ENCODE results near the gene PDE10A.
"Not testable (repeated sequence)": the region's sequence is repeated elsewhere in the genome, so short reads cannot be mapped to it uniquely, and the experiment has no call there.

The PDE10A gene

GRCh38 chr6:165514621-165515020 lies 148.4 kb downstream of the PDE10A start:
- FAIRE-seq (no peak), DNase-seq (ENCODE audit: insufficient read length, low spot score) (no peak)
- TF ChIP-seq POLR2A (IDR thresholded peaks at IDR 0.05; ENCODE audit: low read depth, low read length): no peak

- TF ChIP-seq POLR2A (IDR thresholded peaks at IDR 0.05; ENCODE audit: low read depth, low read length): no peak
- FAIRE-seq: no peak
- DNase-seq (ENCODE audit: insufficient read length, low spot score): no peak
Measured at GRCh38 chr6:165511807-165512206, 151.2 kb downstream of the PDE10A start.

GRCh38 chr6:165508321-165508869 lies 154.6 kb downstream of the PDE10A start:
- FAIRE-seq: no peak
- DNase-seq (ENCODE audit: insufficient read length, low spot score): no peak
- no peak for TF ChIP-seq POLR2A (IDR thresholded peaks at IDR 0.05; ENCODE audit: low read depth, low read length)

- FAIRE-seq: no peak
- TF ChIP-seq POLR2A (IDR thresholded peaks at IDR 0.05; ENCODE audit: low read depth, low read length): no peak
- no peak for DNase-seq (ENCODE audit: insufficient read length, low spot score)
Measured at GRCh38 chr6:165506657-165507056, 156.4 kb downstream of the PDE10A start.

GRCh38 chr6:165500214-165500907 lies 162.7 kb downstream of the PDE10A start:
- FAIRE-seq: not testable (repeated sequence)

GRCh38 chr6:165497472-165497871 lies 165.6 kb downstream of the PDE10A start:
- TF ChIP-seq POLR2A (IDR thresholded peaks at IDR 0.05; ENCODE audit: low read depth, low read length): no peak
- DNase-seq (ENCODE audit: insufficient read length, low spot score) (no peak), FAIRE-seq (no peak)

More at GRCh38 chr6:165500214-165500907, 162.7 kb downstream of the PDE10A start:
- DNase-seq (ENCODE audit: insufficient read length, low spot score): not testable (repeated sequence)

GRCh38 chr6:165488624-165489295 lies 174.3 kb downstream of the PDE10A start:
- no peak for FAIRE-seq
- no peak for DNase-seq (ENCODE audit: insufficient read length, low spot score)
- no peak for TF ChIP-seq POLR2A (IDR thresholded peaks at IDR 0.05; ENCODE audit: low read depth, low read length)

- FAIRE-seq (no peak), DNase-seq (ENCODE audit: insufficient read length, low spot score) (no peak)
- no peak for TF ChIP-seq POLR2A (IDR thresholded peaks at IDR 0.05; ENCODE audit: low read depth, low read length)
Measured at GRCh38 chr6:165487950-165488349, 175.1 kb downstream of the PDE10A start.

- no peak for DNase-seq (ENCODE audit: insufficient read length, low spot score)
- no peak for TF ChIP-seq POLR2A (IDR thresholded peaks at IDR 0.05; ENCODE audit: low read depth, low read length)
- FAIRE-seq: no peak
Measured at GRCh38 chr6:165487347-165487746, 175.7 kb downstream of the PDE10A start.

GRCh38 chr6:165486183-165487137 lies 176.6 kb downstream of the PDE10A start:
- FAIRE-seq: no peak

GRCh38 chr6:165484178-165484889 lies 178.7 kb downstream of the PDE10A start:
- no peak for TF ChIP-seq POLR2A (IDR thresholded peaks at IDR 0.05; ENCODE audit: low read depth, low read length)
- DNase-seq (ENCODE audit: insufficient read length, low spot score): no peak
- FAIRE-seq: no peak

More at GRCh38 chr6:165486183-165487137, 176.6 kb downstream of the PDE10A start:
- DNase-seq (ENCODE audit: insufficient read length, low spot score): no peak
- no peak for TF ChIP-seq POLR2A (IDR thresholded peaks at IDR 0.05; ENCODE audit: low read depth, low read length)

- no peak for DNase-seq (ENCODE audit: insufficient read length, low spot score)
Measured at GRCh38 chr6:165481921-165482320, 181.1 kb downstream of the PDE10A start.

GRCh38 chr6:165480916-165481315 lies 182.1 kb downstream of the PDE10A start:
- no peak for TF ChIP-seq POLR2A (IDR thresholded peaks at IDR 0.05; ENCODE audit: low read depth, low read length)

More at GRCh38 chr6:165481921-165482320, 181.1 kb downstream of the PDE10A start:
- FAIRE-seq: no peak
- no peak for TF ChIP-seq POLR2A (IDR thresholded peaks at IDR 0.05; ENCODE audit: low read depth, low read length)

More at GRCh38 chr6:165480916-165481315, 182.1 kb downstream of the PDE10A start:
- FAIRE-seq (no peak), DNase-seq (ENCODE audit: insufficient read length, low spot score) (no peak)
